Parathyroid adenoma (tissue), 2 donors: ENCODE data around the gene KCNK4.
"Not testable (repeated sequence)": the region's sequence is repeated elsewhere in the genome, so short reads cannot be mapped to it uniquely, and the experiment has no call there.

Experiments used
- H2AFZ ChIP-seq: fragments of 300-600 bp; sonication (generic); one replicate; pipeline ENCODE4 v1.7.0; 2017; ENCODE audit warnings: antibody characterized with exemption, mild to moderate bottlenecking
- H3K27ac ChIP-seq: fragments of 300-600 bp; sonication (generic); one replicate; pipeline ENCODE4 v1.7.0; 2017
- H3K27me3 ChIP-seq: fragments of 300-600 bp; sonication (generic); one replicate; pipeline ENCODE4 v1.7.0; 2017; ENCODE audit warnings: low read length; ENCODE audit not compliant: control insufficient read depth, insufficient read depth
- H3K36me3 ChIP-seq: fragments of 300-600 bp; sonication (generic); one replicate; pipeline ENCODE4 v1.7.0; 2017; ENCODE audit warnings: low read length; ENCODE audit not compliant: control insufficient read depth, insufficient read depth
- H3K4me1 ChIP-seq: fragments of 300-600 bp; sonication (generic); one replicate; pipeline ENCODE4 v1.7.0; 2017; ENCODE audit warnings: control low read depth
- H3K4me2 ChIP-seq: fragments of 300-600 bp; sonication (generic); one replicate; pipeline ENCODE4 v1.7.0; 2017; ENCODE audit warnings: low read length
- H3K4me3 ChIP-seq: fragments of 300-600 bp; sonication (generic); one replicate; pipeline ENCODE4 v1.7.0; 2017; ENCODE audit warnings: low read depth, low read length
- H3K79me2 ChIP-seq: fragments of 300-600 bp; sonication (generic); one replicate; pipeline ENCODE4 v1.7.0; 2017; ENCODE audit warnings: control low read depth
- H3K9ac ChIP-seq: fragments of 300-600 bp; sonication (generic); one replicate; pipeline ENCODE4 v1.7.0; 2017; ENCODE audit warnings: mild to moderate bottlenecking
- H3K9me3 ChIP-seq: fragments of 300-600 bp; sonication (generic); one replicate; pipeline ENCODE4 v1.7.0; 2017; ENCODE audit warnings: low read length; ENCODE audit not compliant: control insufficient read depth
- TF ChIP-seq, protein P1 (sequence below): fragments of 300-600 bp; sonication (generic); IDR thresholded peaks from one replicate; pipeline ENCODE4 v1.7.0; 2017; ENCODE audit warnings: antibody characterized with exemption, mild to moderate bottlenecking
- donor health status: primary hyperparathyroidism.

The KCNK4 gene

GRCh38 chr11:64306876-64307622, 15.9 kb downstream of the KCNK4 start:
- no peaks in the 10 kb centered on the region for H3K79me2 ChIP-seq
- peak overlapping the region; percentile 81 for H3K4me2 ChIP-seq
- no peaks in the 10 kb centered on the region for H3K36me3 ChIP-seq
- H3K27ac ChIP-seq: peak overlapping the region; percentile 15
- TF ChIP-seq, protein P1, sequence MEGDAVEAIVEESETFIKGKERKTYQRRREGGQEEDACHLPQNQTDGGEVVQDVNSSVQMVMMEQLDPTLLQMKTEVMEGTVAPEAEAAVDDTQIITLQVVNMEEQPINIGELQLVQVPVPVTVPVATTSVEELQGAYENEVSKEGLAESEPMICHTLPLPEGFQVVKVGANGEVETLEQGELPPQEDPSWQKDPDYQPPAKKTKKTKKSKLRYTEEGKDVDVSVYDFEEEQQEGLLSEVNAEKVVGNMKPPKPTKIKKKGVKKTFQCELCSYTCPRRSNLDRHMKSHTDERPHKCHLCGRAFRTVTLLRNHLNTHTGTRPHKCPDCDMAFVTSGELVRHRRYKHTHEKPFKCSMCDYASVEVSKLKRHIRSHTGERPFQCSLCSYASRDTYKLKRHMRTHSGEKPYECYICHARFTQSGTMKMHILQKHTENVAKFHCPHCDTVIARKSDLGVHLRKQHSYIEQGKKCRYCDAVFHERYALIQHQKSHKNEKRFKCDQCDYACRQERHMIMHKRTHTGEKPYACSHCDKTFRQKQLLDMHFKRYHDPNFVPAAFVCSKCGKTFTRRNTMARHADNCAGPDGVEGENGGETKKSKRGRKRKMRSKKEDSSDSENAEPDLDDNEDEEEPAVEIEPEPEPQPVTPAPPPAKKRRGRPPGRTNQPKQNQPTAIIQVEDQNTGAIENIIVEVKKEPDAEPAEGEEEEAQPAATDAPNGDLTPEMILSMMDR: no peak
- H3K4me3 ChIP-seq: peak overlapping the region; percentile 25
- H3K9me3 ChIP-seq: no peaks in the 10 kb centered on the region
- peaks cover 5% of the 10 kb centered on the region for H3K4me1 ChIP-seq
- no peak overlapping the region for H2AFZ ChIP-seq
- H3K27me3 ChIP-seq: no peaks in the 10 kb centered on the region
- H3K9ac ChIP-seq: no peak overlapping the region

DNA sequence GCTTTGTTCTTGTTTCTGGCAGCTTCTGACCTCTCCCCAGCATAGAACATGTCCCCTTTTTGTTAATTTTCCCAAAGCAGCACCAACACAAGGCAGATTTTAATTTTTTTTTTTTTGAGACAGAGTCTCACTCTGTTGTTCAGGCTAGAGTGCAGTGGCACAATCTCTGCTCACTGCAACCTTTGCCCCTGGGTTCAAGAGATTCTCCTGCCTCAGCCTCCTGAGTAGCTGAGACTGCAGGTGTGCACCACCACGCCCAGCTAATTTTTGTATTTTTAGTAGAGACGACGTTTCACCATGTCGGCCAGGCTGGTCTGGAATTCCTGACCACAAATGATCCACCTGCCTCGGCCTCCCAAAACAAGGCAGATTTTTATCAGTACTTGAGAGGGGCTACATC, 16.7 kb downstream of the KCNK4 start:
- not testable (repeated sequence) for H3K27me3 ChIP-seq, H3K4me1 ChIP-seq, H3K9me3 ChIP-seq, H3K9ac ChIP-seq, H3K36me3 ChIP-seq, H3K4me3 ChIP-seq, H2AFZ ChIP-seq, H3K4me2 ChIP-seq, H3K27ac ChIP-seq, H3K79me2 ChIP-seq

DNA sequence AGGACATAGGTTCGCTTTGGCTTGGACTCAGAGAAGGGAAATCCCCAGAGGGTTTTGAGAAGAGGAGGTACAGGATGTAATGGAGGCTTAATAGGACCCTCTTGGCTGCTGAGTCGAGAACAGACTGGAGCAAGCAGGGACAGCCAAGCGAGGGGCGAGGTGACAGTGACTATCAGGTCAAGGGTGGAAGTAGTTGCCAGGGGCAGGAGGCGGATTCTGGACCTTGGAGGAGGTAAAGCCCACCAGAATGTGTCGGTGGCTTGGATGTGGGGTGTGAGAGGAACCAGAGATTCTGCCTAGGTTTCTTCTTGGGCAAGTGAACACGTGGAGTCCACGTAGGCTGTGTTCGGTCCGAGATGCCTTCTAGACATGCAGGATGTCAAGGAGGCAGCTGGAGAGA, 21.8 kb downstream of the KCNK4 start:
- Histone ChIP-seq H2AFZ (no peak overlapping the region), H3K27ac (no peak overlapping the region), H3K9me3 (no peaks in the 10 kb centered on the region), H3K36me3 (no peaks in the 10 kb centered on the region), H3K4me2 (no peak overlapping the region), H3K79me2 (no peaks in the 10 kb centered on the region), H3K4me1 (peaks cover 2% of the 10 kb centered on the region), H3K27me3 (no peaks in the 10 kb centered on the region), H3K9ac (no peak overlapping the region), H3K4me3 (no peak overlapping the region)
- TF ChIP-seq, protein P1: no peak

DNA sequence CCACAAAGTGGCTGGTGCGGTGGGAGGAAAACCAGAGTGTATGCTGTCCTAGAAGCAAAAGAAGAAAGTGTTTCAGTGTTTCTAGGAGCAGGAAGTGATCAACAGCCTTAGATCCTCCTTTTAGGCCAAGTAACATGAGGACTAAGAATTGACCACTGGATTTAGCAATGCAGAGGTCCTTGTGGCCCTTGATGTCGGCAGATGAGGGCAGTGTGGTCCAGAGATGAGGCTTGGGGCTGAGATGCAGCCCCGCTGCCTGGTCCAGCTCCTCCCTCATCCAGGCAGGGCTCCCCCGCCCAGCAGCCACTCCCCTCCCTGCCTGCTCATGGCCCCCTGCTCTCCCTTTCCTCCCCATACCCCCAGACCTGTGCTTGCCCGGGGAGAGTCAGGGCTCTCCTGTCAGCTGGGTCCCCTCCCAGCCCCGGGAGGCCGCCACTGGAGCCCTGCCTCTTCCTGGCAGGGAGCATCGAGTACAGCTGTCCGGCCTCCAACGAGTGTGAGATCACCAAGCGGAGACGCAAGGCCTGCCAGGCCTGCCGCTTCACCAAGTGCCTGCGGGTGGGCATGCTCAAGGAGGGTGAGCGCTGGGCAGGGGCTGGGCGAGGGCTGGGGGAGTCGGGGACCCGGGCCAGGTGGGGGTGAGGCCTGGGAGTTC, 22.5 kb downstream of the KCNK4 start:
- Histone ChIP-seq H3K36me3 (no peaks in the 10 kb centered on the region), H3K4me3 (no peak overlapping the region), H3K4me1 (peaks cover 2% of the 10 kb centered on the region), H2AFZ (no peak overlapping the region), H3K4me2 (no peak overlapping the region), H3K27ac (no peak overlapping the region), H3K79me2 (no peaks in the 10 kb centered on the region), H3K9ac (no peak overlapping the region), H3K27me3 (no peaks in the 10 kb centered on the region), H3K9me3 (no peaks in the 10 kb centered on the region)
- TF ChIP-seq, protein P1: no peak

GRCh38 chr11:64314146-64314804, 23.2 kb downstream of the KCNK4 start:
- Histone ChIP-seq H3K4me2 (no peak overlapping the region), H3K27me3 (no peaks in the 10 kb centered on the region), H3K4me3 (no peak overlapping the region), H3K4me1 (peaks cover 4% of the 10 kb centered on the region), H3K9me3 (no peaks in the 10 kb centered on the region), H3K36me3 (no peaks in the 10 kb centered on the region), H3K9ac (no peak overlapping the region), H3K79me2 (no peaks in the 10 kb centered on the region), H3K27ac (no peak overlapping the region), H2AFZ (no peak overlapping the region)
- TF ChIP-seq, protein P1: no peak
